Activated naive CD4-positive, alpha-beta T cell treated with anti-CD3 and anti-CD28 coated beads, Interleukin-2, amount 50 U/mL, for 16 hours (primary cell): ENCODE measurements around the gene LPCAT1.
"Not testable (repeated sequence)": the region's sequence is repeated elsewhere in the genome, so short reads cannot be mapped to it uniquely, and the experiment has no call there.

Source experiments
- DNase-seq: peaks from one replicate; pipeline ENCODE4 v3.0.0-alpha.2; 2020

The LPCAT1 gene

GRCh38 chr5:1540166-1540565, 16.4 kb upstream of the LPCAT1 start:
- DNase-seq, result no peak

GRCh38 chr5:1539393-1540161, 15.8 kb upstream of the LPCAT1 start:
- not testable (repeated sequence) for DNase-seq

- no peak for DNase-seq
Measured at GRCh38 chr5:1538741-1539392, 15.1 kb upstream of the LPCAT1 start.

GRCh38 chr5:1538276-1538675, 14.5 kb upstream of the LPCAT1 start:
- DNase-seq, result no peak

- no peak for DNase-seq
Measured at GRCh38 chr5:1537603-1538154, 13.9 kb upstream of the LPCAT1 start.

GRCh38 chr5:1536871-1537602, 13.3 kb upstream of the LPCAT1 start:
- DNase-seq, result no peak

GRCh38 chr5:1536322-1536845, 12.6 kb upstream of the LPCAT1 start:
- peak; percentile 71 for DNase-seq

GRCh38 chr5:1535646-1536045, 11.9 kb upstream of the LPCAT1 start:
- DNase-seq, result no peak

- DNase-seq, result no peak
Measured at GRCh38 chr5:1532384-1532783, 8.6 kb upstream of the LPCAT1 start.

- no peak for DNase-seq
Measured at GRCh38 chr5:1529498-1529897, 5.7 kb upstream of the LPCAT1 start.

GRCh38 chr5:1527533-1528205, 3.9 kb upstream of the LPCAT1 start:
- DNase-seq, result no peak

GRCh38 chr5:1526681-1527131, 2.9 kb upstream of the LPCAT1 start:
- DNase-seq, result no peak

GRCh38 chr5:1526190-1526631, 2.5 kb upstream of the LPCAT1 start:
- no peak for DNase-seq

GRCh38 chr5:1525624-1526189, 1.9 kb upstream of the LPCAT1 start:
- no peak for DNase-seq

GRCh38 chr5:1524799-1525623, 1.3 kb upstream of the LPCAT1 start:
- DNase-seq, result no peak

GRCh38 chr5:1524481-1524798, 680 bp upstream of the LPCAT1 start:
- no peak for DNase-seq

- DNase-seq, result no peak
Measured at GRCh38 chr5:1523480-1523792, 324 bp downstream of the LPCAT1 start.

GRCh38 chr5:1522601-1523479, 920 bp downstream of the LPCAT1 start:
- DNase-seq, result no peak

GRCh38 chr5:1521671-1522600, 1.8 kb downstream of the LPCAT1 start:
- no peak for DNase-seq
